HCT116 (cell line): ENCODE data around the gene TIPRL.

Experiments
- CEBPB ChIP-seq: IDR thresholded peaks from 2 replicates; pipeline ENCODE4 v1.6.1; 2012; ENCODE audit warnings: low read depth
- EZH2 ChIP-seq: fragments of 200-600 bp; sonication (generic); IDR thresholded peaks from 2 replicates; pipeline ENCODE4 v1.6.1; 2017; ENCODE audit warnings: antibody characterized with exemption, mixed run types
- FOSL1 ChIP-seq: IDR thresholded peaks from 2 replicates; pipeline ENCODE4 v1.6.1; 2012; ENCODE audit warnings: low read depth
- POLR2A ChIP-seq: IDR thresholded peaks from 2 replicates; pipeline ENCODE4 v1.7.0; 2011; ENCODE audit warnings: borderline replicate concordance; ENCODE audit not compliant: insufficient read depth, insufficient read length; ENCODE audit errors: extremely low read depth
- POLR2AphosphoS5 ChIP-seq: IDR thresholded peaks from 2 replicates; pipeline ENCODE4 v1.6.1; 2011; ENCODE audit warnings: mild to moderate bottlenecking, low read depth, low read length, moderate library complexity
- RAD21 ChIP-seq: IDR thresholded peaks from 2 replicates; pipeline ENCODE4 v1.6.1; 2012; ENCODE audit warnings: low read depth, mild to moderate bottlenecking
- SIN3A ChIP-seq: IDR thresholded peaks from 2 replicates; pipeline ENCODE4 v1.6.1; 2012; ENCODE audit warnings: low read depth
- SP1 ChIP-seq: IDR thresholded peaks from 2 replicates; pipeline ENCODE4 v1.6.1; 2012; ENCODE audit warnings: low read depth
- SRF ChIP-seq: IDR thresholded peaks from 2 replicates; pipeline ENCODE4 v1.6.1; 2012; ENCODE audit warnings: low read depth
- ZFX ChIP-seq: fragments of 450-650 bp; IDR thresholded peaks from 2 replicates; pipeline ENCODE4 v1.6.1; 2017
- ZNF274 ChIP-seq: fragments of 200-500 bp; sonication (Bioruptor generic); IDR thresholded peaks from 2 replicates; pipeline ENCODE4 v1.6.1; 2014; ENCODE audit warnings: mild to moderate bottlenecking, low read depth, low read length, inconsistent platforms
- TF ChIP-seq, protein P1 (sequence below), 3 experiments: fragments of 200-600 bp in 1 of 3; sonication (generic) in 1 of 3; IDR thresholded peaks in 2 of 3; conservative IDR thresholded peaks in 1 of 3; 2 replicates each; pipeline ENCODE4 v1.5.1; 2012 to 2017; ENCODE audit warnings: low read depth in 2 of 3, low read length in 2 of 3, antibody characterized with exemption in 1 of 3, borderline replicate concordance in 1 of 3, control low read depth in 1 of 3, mild to moderate bottlenecking in 1 of 3, mixed read lengths in 1 of 3, mixed run types in 1 of 3, moderate library complexity in 1 of 3; ENCODE audit not compliant: insufficient read depth in 1 of 3
- TF ChIP-seq, protein P2 (sequence below): IDR thresholded peaks from 2 replicates; pipeline ENCODE4 v1.6.1; 2012; ENCODE audit warnings: low read depth
- TF ChIP-seq, protein P3 (sequence below): IDR thresholded peaks from 2 replicates; pipeline ENCODE4 v1.6.1; 2012

DNA sequence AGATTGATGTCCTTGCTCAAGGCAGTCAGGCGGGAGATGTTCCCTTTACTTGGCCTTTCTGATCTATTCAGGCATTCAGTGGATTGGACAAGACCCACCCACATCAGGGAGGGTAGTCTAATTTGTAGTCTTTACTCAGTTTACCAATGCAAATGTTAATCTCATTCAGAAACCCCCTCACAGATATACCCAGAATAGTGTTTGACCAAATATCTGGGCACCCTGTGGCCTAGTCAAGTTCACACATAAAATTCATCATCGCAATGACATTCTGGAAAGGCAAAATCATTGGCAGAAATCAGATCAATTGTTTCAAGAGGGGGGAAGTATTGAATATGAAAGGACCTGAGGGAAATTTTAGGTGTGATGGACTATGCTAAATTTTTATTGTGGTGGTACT is 34.6 kb downstream of the TIPRL start:
- TF ChIP-seq SIN3A = no peak
- TF ChIP-seq POLR2AphosphoS5 = no peak
- TF ChIP-seq, protein P1, sequence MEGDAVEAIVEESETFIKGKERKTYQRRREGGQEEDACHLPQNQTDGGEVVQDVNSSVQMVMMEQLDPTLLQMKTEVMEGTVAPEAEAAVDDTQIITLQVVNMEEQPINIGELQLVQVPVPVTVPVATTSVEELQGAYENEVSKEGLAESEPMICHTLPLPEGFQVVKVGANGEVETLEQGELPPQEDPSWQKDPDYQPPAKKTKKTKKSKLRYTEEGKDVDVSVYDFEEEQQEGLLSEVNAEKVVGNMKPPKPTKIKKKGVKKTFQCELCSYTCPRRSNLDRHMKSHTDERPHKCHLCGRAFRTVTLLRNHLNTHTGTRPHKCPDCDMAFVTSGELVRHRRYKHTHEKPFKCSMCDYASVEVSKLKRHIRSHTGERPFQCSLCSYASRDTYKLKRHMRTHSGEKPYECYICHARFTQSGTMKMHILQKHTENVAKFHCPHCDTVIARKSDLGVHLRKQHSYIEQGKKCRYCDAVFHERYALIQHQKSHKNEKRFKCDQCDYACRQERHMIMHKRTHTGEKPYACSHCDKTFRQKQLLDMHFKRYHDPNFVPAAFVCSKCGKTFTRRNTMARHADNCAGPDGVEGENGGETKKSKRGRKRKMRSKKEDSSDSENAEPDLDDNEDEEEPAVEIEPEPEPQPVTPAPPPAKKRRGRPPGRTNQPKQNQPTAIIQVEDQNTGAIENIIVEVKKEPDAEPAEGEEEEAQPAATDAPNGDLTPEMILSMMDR (IDR thresholded peaks at IDR 0.05 in 2 of 3, conservative IDR thresholded peaks at IDR 0.05 in 1 of 3; ENCODE audit: borderline replicate concordance in 1 of 3, insufficient read depth in 1 of 3, low read depth in 2 of 3, low read length in 2 of 3) = no peak
- no peak for TF ChIP-seq SP1
- TF ChIP-seq, protein P2, sequence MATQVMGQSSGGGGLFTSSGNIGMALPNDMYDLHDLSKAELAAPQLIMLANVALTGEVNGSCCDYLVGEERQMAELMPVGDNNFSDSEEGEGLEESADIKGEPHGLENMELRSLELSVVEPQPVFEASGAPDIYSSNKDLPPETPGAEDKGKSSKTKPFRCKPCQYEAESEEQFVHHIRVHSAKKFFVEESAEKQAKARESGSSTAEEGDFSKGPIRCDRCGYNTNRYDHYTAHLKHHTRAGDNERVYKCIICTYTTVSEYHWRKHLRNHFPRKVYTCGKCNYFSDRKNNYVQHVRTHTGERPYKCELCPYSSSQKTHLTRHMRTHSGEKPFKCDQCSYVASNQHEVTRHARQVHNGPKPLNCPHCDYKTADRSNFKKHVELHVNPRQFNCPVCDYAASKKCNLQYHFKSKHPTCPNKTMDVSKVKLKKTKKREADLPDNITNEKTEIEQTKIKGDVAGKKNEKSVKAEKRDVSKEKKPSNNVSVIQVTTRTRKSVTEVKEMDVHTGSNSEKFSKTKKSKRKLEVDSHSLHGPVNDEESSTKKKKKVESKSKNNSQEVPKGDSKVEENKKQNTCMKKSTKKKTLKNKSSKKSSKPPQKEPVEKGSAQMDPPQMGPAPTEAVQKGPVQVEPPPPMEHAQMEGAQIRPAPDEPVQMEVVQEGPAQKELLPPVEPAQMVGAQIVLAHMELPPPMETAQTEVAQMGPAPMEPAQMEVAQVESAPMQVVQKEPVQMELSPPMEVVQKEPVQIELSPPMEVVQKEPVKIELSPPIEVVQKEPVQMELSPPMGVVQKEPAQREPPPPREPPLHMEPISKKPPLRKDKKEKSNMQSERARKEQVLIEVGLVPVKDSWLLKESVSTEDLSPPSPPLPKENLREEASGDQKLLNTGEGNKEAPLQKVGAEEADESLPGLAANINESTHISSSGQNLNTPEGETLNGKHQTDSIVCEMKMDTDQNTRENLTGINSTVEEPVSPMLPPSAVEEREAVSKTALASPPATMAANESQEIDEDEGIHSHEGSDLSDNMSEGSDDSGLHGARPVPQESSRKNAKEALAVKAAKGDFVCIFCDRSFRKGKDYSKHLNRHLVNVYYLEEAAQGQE = no peak
- TF ChIP-seq, protein P3, sequence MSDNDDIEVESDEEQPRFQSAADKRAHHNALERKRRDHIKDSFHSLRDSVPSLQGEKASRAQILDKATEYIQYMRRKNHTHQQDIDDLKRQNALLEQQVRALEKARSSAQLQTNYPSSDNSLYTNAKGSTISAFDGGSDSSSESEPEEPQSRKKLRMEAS = no peak
- no peak for TF ChIP-seq RAD21
- TF ChIP-seq SRF = no peak
- TF ChIP-seq ZFX = no peak
- no peak for TF ChIP-seq POLR2A
- TF ChIP-seq EZH2 = no peak
- no peak for TF ChIP-seq FOSL1
- TF ChIP-seq CEBPB = no peak
- TF ChIP-seq ZNF274 = no peak
